ENCODE results near the gene SLC39A11.

DNA sequence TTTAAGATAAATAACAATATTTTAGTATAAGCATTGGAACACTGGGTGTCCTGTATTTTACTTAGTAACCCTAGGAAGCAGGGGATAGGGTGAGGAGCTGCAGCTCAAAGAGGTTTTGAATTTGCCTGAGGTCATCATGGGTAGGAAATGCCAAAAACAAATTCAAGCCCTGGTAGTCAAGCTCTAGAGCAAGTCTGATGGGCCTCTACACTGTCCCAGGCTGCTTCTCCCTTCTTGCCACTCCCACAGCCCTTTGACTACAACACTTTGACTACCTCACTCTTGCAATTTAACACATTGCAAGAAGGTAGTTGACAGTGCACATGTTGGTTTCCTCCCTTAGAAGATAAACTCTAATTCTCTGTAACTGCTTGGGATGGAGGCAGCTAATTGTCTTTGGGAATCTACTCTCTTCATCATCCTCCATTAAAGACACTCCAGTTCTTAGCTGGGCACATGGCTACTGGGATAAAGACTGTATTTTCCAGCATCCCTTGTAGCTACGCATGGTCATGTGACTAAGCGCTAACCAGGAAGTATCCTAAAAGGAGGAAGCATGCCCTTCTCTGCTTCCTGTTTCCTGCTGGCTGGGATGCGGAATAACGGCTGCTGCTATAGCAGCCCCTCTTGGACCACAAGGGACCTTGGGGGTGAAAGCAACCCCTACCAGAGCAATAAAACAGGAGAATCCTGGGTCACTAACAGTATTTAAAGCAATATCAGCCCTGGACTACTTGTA is 41.6 kb upstream of the SLC39A11 start:
- TF ChIP-seq, protein P1, sequence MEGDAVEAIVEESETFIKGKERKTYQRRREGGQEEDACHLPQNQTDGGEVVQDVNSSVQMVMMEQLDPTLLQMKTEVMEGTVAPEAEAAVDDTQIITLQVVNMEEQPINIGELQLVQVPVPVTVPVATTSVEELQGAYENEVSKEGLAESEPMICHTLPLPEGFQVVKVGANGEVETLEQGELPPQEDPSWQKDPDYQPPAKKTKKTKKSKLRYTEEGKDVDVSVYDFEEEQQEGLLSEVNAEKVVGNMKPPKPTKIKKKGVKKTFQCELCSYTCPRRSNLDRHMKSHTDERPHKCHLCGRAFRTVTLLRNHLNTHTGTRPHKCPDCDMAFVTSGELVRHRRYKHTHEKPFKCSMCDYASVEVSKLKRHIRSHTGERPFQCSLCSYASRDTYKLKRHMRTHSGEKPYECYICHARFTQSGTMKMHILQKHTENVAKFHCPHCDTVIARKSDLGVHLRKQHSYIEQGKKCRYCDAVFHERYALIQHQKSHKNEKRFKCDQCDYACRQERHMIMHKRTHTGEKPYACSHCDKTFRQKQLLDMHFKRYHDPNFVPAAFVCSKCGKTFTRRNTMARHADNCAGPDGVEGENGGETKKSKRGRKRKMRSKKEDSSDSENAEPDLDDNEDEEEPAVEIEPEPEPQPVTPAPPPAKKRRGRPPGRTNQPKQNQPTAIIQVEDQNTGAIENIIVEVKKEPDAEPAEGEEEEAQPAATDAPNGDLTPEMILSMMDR (IDR thresholded peaks at IDR 0.05), result no peak
- TF ChIP-seq POLR2A (IDR thresholded peaks at IDR 0.05), result no peak
- no peak for TF ChIP-seq POLR2AphosphoS5 (IDR thresholded peaks at IDR 0.05)
- no peak for TF ChIP-seq EP300 (IDR thresholded peaks at IDR 0.05)
